CD14-positive monocyte (primary cell): Measurements from ENCODE around the gene GALNT10. TPM values are rescaled to one million over a fixed set of nuclear protein-coding genes. Genes with fewer than 3 reads are reported as not detected.

ENCODE experiments used
- DNase-seq, 3 donors: peaks; one replicate each; pipeline ENCODE4 v3.0.0-alpha.2; 2011 to 2022
- H2AFZ ChIP-seq: 2 replicates; pipeline ENCODE4 v1.6.0; 2012; ENCODE audit warnings: mild to moderate bottlenecking, low read depth, low read length, inconsistent platforms; ENCODE audit not compliant: insufficient read depth, poor library complexity, severe bottlenecking
- H3K27ac ChIP-seq, 2 donors: 1 replicate in 1 of 2; 2 replicates in 1 of 2; pipeline ENCODE4 v1.5.1; 2012 to 2013; ENCODE audit warnings: low read length in 2 of 2, control low read depth in 1 of 2, inconsistent platforms in 1 of 2, low read depth in 1 of 2, mild to moderate bottlenecking in 1 of 2
- H3K27me3 ChIP-seq, 2 donors: one replicate each; pipeline versions ENCODE4 v1.6.0 to v1.6.1; 2011 to 2013; ENCODE audit warnings: low read length in 2 of 2; ENCODE audit not compliant: control insufficient read depth in 2 of 2, insufficient read depth in 2 of 2
- H3K36me3 ChIP-seq, 2 donors: replicated peaks in 1 of 2; 1 replicate in 1 of 2; 2 replicates in 1 of 2; pipeline versions ENCODE4 v1.5.1 to v1.6.1; 2012 to 2013; ENCODE audit warnings: low read length in 2 of 2, control low read depth in 1 of 2, inconsistent platforms in 1 of 2, mild to moderate bottlenecking in 1 of 2; ENCODE audit not compliant: insufficient read depth in 2 of 2, control insufficient read depth in 1 of 2
- H3K4me1 ChIP-seq, 2 donors: 1 replicate in 1 of 2; 2 replicates in 1 of 2; pipeline versions ENCODE4 v1.5.1 to v1.6.1; 2012 to 2013; ENCODE audit warnings: low read length in 2 of 2, control low read depth in 1 of 2, inconsistent platforms in 1 of 2, mild to moderate bottlenecking in 1 of 2, moderate library complexity in 1 of 2; ENCODE audit not compliant: insufficient read depth in 2 of 2, control insufficient read depth in 1 of 2
- H3K4me2 ChIP-seq: replicated peaks from 2 replicates; pipeline ENCODE3; 2012; ENCODE audit warnings: low read length, moderate library complexity, mild to moderate bottlenecking; ENCODE audit not compliant: poor library complexity, severe bottlenecking; ENCODE audit errors: extremely low read depth
- H3K4me3 ChIP-seq, 3 experiments: fragments of 200-600 bp in 1 of 3; sonication (generic) in 1 of 3; replicated peaks in 1 of 3; 1 replicate in 2 of 3; 2 replicates in 1 of 3; pipeline ENCODE4 v1.5.1; 2011 to 2013; ENCODE audit warnings: low read length in 3 of 3, mild to moderate bottlenecking in 3 of 3, control low read depth in 2 of 3, low read depth in 2 of 3, inconsistent platforms in 1 of 3, moderate library complexity in 1 of 3
- H3K79me2 ChIP-seq: 2 replicates; pipeline ENCODE4 v1.6.0; 2012; ENCODE audit warnings: mild to moderate bottlenecking, control low read depth, inconsistent platforms, low read length, moderate library complexity; ENCODE audit not compliant: insufficient read depth
- H3K9ac ChIP-seq: 2 replicates; pipeline ENCODE4 v1.6.0; 2017; ENCODE audit warnings: low read length, mild to moderate bottlenecking; ENCODE audit not compliant: insufficient read depth, poor library complexity, severe bottlenecking
- H3K9me3 ChIP-seq, 2 donors: replicated peaks in 1 of 2; 1 replicate in 1 of 2; 2 replicates in 1 of 2; pipeline versions ENCODE4 v1.5.1 to v1.6.1; 2012 to 2013; ENCODE audit warnings: low read length in 2 of 2, control low read depth in 1 of 2; ENCODE audit not compliant: control insufficient read depth in 1 of 2, insufficient read depth in 1 of 2
- H4K20me1 ChIP-seq: 2 replicates; pipeline ENCODE4 v1.6.0; 2012; ENCODE audit warnings: mild to moderate bottlenecking, low read length, control low read depth, moderate library complexity; ENCODE audit not compliant: insufficient read depth
- H3K27ac Mint-ChIP-seq, 7 donors: one replicate each; pipeline ENCODE4 v1.8.0; 2020; ENCODE audit warnings: mild to moderate bottlenecking in 7 of 7, mixed read lengths in 7 of 7, moderate library complexity in 6 of 7, inconsistent platforms in 2 of 7
- H3K27me3 Mint-ChIP-seq, 3 donors: one replicate each; pipeline ENCODE4 v1.8.0; 2021 to 2022; ENCODE audit warnings: low read depth in 3 of 3, mild to moderate bottlenecking in 3 of 3, mixed read lengths in 3 of 3, moderate library complexity in 3 of 3, inconsistent platforms in 1 of 3
- H3K36me3 Mint-ChIP-seq, 2 donors: one replicate each; pipeline ENCODE4 v1.8.0; 2020; ENCODE audit warnings: mixed read lengths in 2 of 2, inconsistent platforms in 1 of 2, mild to moderate bottlenecking in 1 of 2
- H3K4me1 Mint-ChIP-seq: one replicate; pipeline ENCODE4 v1.8.0; 2020; ENCODE audit warnings: mild to moderate bottlenecking, mixed read lengths
- H3K4me3 Mint-ChIP-seq, 2 donors: one replicate each; pipeline ENCODE4 v1.8.0; 2020; ENCODE audit warnings: mild to moderate bottlenecking in 2 of 2, mixed read lengths in 2 of 2, moderate library complexity in 1 of 2
- H3K9me3 Mint-ChIP-seq, 7 donors: one replicate each; pipeline ENCODE4 v1.8.0; 2020 to 2022; ENCODE audit warnings: mixed read lengths in 7 of 7, mild to moderate bottlenecking in 6 of 7, moderate library complexity in 6 of 7, inconsistent platforms in 2 of 7
- WGBS: methylation state at CpG from one replicate; pipeline ENCODE4 v1.1.5; 2013; ENCODE audit warnings: missing lambda C conversion rate; ENCODE audit not compliant: insufficient coverage; 5-methylcytosine and 5-hydroxymethylcytosine counted together
- intact Hi-C, 2 donors: fragments of 100-400 bp; cut with micrococcal nuclease; formaldehyde crosslinking; loops; one replicate each; pipeline versions ENCODE4 v1.15.0 to v1.15.1; 2023
- polyA plus RNA-seq, 3 donors: library from polyadenylated mRNA; depleted of rRNA in 1 of 3; unstranded in 2 of 3; stranded (reverse) in 1 of 3; fragments of 300-500 nt in 2 of 3; fragments of >200 nt in 1 of 3; fragmentation: Illumina TruSeq in 2 of 3; gene quantifications; 1 replicate in 2 of 3; 2 replicates in 1 of 3; pipeline ENCODE4 v1.2.3, GENCODE V29; 2012 to 2021
- TF ChIP-seq, protein P1 (sequence below): fragments of 200-600 bp; IDR thresholded peaks from one replicate; pipeline ENCODE4 v1.8.0; 2022; ENCODE audit warnings: antibody characterized with exemption, mild to moderate bottlenecking

Gene GALNT10
- polyA plus RNA-seq, 3 donors, result 6.2 to 11.6 (median 7.3) TPM

DNA sequence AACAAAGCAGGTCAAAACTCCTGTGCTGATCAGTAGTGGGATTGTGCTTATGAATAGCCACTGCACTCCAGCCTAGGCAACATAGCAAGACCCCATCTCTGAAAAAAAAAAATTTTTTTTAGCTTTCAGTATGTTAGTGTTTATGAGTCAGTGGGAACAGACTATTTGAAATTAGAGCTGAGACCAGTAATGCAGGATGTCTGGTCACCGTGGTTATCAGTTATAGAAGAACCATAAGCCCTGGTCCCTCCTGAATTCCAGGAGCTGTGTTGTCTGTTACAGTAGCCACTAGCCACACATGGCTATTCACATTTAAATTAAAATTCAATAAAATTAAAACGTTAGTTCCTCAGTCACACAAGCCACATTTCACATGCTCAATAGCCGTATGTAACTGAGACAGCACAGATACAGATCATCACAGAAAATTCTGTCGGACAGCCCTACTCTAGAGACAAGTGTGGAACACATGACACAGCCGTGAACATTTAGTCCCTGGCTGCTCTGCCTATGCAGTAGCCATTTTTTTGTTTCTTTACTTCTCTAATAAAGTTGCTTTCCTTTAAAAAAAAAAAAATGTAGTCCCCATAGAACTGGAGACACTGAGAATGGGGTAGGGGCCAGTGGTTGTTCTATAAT lies 159.2 kb downstream of the GALNT10 start:
- Mint-ChIP-seq H3K36me3 (peaks cover 4 to 10% of the 10 kb centered on the region in 2 donors), H3K27ac (no peak overlapping the region), H3K9me3 (no peaks in the 10 kb centered on the region), H3K4me1 (no peaks in the 10 kb centered on the region), H3K4me3 (no peak overlapping the region), H3K27me3 (no peaks in the 10 kb centered on the region)
- H3K4me1 ChIP-seq, result no peaks in the 10 kb centered on the region
- H3K4me2 ChIP-seq, result no peak overlapping the region
- H3K36me3 ChIP-seq, result no peaks in the 10 kb centered on the region
- no peaks in the 10 kb centered on the region for H3K9me3 ChIP-seq
- TF ChIP-seq, protein P1, sequence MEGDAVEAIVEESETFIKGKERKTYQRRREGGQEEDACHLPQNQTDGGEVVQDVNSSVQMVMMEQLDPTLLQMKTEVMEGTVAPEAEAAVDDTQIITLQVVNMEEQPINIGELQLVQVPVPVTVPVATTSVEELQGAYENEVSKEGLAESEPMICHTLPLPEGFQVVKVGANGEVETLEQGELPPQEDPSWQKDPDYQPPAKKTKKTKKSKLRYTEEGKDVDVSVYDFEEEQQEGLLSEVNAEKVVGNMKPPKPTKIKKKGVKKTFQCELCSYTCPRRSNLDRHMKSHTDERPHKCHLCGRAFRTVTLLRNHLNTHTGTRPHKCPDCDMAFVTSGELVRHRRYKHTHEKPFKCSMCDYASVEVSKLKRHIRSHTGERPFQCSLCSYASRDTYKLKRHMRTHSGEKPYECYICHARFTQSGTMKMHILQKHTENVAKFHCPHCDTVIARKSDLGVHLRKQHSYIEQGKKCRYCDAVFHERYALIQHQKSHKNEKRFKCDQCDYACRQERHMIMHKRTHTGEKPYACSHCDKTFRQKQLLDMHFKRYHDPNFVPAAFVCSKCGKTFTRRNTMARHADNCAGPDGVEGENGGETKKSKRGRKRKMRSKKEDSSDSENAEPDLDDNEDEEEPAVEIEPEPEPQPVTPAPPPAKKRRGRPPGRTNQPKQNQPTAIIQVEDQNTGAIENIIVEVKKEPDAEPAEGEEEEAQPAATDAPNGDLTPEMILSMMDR, result no peak
- 93% methylated on average over 4 of the region's 5 CpGs for WGBS
- no peaks in the 10 kb centered on the region for H3K79me2 ChIP-seq
- no peak overlapping the region for H3K4me3 ChIP-seq
- H3K27ac ChIP-seq, result no peak overlapping the region
- H2AFZ ChIP-seq, result no peak overlapping the region
- no peaks in the 10 kb centered on the region for H3K27me3 ChIP-seq
- intact Hi-C loops, result no loop called here
- no peaks in the 10 kb centered on the region for H4K20me1 ChIP-seq
- DNase-seq, result no peak
- no peak overlapping the region for H3K9ac ChIP-seq

GRCh38 chr5:154351141-154351540 lies 160.6 kb downstream of the GALNT10 start:
- TF ChIP-seq, protein P1, result no peak
- Histone ChIP-seq H3K27me3 (no peaks in the 10 kb centered on the region), H3K4me2 (no peak overlapping the region), H3K9ac (no peak overlapping the region), H3K36me3 (no peaks in the 10 kb centered on the region), H2AFZ (no peak overlapping the region), H3K79me2 (no peaks in the 10 kb centered on the region), H3K9me3 (no peaks in the 10 kb centered on the region), H3K27ac (no peak overlapping the region), H3K4me3 (no peak overlapping the region), H4K20me1 (no peaks in the 10 kb centered on the region), H3K4me1 (no peaks in the 10 kb centered on the region)
- intact Hi-C loops, result no loop called here
- H3K9me3 Mint-ChIP-seq, result no peaks in the 10 kb centered on the region
- no peak for DNase-seq
- no peak overlapping the region for H3K27ac Mint-ChIP-seq
- H3K27me3 Mint-ChIP-seq, result peaks cover 0 to 1% (median 0%) of the 10 kb centered on the region in 3 donors
- H3K4me1 Mint-ChIP-seq, result peaks cover 2% of the 10 kb centered on the region
- peaks cover 4 to 6% of the 10 kb centered on the region in 2 donors for H3K36me3 Mint-ChIP-seq
- no peak overlapping the region for H3K4me3 Mint-ChIP-seq
